ENCODE measurements around the gene CIDEC. TPM values are rescaled to one million over a fixed set of nuclear protein-coding genes. Genes with fewer than 3 reads are reported as not detected.

The CIDEC gene
- total and polyA plus RNA-seq, 4 donors, result 0.08 TPM; not detected in 3

DNA sequence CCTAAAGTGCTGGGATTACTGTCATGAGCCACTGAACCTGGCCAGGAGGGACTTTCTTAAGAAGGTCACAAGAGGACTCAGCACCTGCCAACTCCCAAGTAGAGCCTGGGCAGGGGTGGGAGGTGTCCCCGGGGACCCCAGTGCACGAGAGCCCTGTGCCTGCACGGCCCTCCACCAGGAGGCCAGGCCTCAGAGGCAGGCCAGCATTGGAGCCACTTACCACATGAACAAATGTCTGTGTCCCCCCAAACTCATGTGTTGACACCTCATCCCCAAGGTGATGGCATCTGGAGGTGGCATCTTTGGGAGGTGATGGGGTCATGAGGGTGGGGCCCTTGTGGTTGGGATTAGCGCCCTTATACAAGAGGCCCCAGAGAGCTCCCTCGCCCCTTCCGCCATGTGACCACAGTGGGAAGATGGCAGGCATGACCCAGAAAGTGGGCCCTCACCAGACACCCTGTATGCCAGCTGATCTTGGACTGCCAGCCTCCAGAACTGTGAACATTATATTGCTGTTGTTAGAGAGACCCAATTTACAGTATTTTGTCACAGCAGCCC lies 33.0 kb downstream of the CIDEC start:
- no peak overlapping the region for H3K4me3 ChIP-seq
- H3K9ac ChIP-seq (ENCODE audit: insufficient read depth in 1 of 2, low read length in 2 of 2), result no peak overlapping the region
- ATAC-seq (ENCODE audit: insufficient read depth, low FRiP score), result no peak
- no peak for DNase-seq
- no peaks in the 10 kb centered on the region for H3K36me3 ChIP-seq (ENCODE audit: control insufficient read depth in 4 of 4, insufficient read depth in 4 of 4, low read length in 4 of 4)
- peaks cover 0 to 13% (median 2%) of the 10 kb centered on the region in 5 donors for H3K4me1 ChIP-seq (ENCODE audit: control insufficient read depth in 5 of 5, insufficient read depth in 5 of 5, low read length in 5 of 5)
- TF ChIP-seq, protein P1, sequence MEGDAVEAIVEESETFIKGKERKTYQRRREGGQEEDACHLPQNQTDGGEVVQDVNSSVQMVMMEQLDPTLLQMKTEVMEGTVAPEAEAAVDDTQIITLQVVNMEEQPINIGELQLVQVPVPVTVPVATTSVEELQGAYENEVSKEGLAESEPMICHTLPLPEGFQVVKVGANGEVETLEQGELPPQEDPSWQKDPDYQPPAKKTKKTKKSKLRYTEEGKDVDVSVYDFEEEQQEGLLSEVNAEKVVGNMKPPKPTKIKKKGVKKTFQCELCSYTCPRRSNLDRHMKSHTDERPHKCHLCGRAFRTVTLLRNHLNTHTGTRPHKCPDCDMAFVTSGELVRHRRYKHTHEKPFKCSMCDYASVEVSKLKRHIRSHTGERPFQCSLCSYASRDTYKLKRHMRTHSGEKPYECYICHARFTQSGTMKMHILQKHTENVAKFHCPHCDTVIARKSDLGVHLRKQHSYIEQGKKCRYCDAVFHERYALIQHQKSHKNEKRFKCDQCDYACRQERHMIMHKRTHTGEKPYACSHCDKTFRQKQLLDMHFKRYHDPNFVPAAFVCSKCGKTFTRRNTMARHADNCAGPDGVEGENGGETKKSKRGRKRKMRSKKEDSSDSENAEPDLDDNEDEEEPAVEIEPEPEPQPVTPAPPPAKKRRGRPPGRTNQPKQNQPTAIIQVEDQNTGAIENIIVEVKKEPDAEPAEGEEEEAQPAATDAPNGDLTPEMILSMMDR (IDR thresholded peaks at IDR 0.05; ENCODE audit: control extremely low read depth, extremely low read depth), result no peak
- no peaks in the 10 kb centered on the region for H3K27me3 ChIP-seq (ENCODE audit: control insufficient read depth in 3 of 3, insufficient read depth in 3 of 3, low read length in 2 of 3)
- no peak overlapping the region for H3K27ac ChIP-seq (ENCODE audit: low read depth in 1 of 2, low read length in 1 of 2)
- H3K9me3 ChIP-seq (ENCODE audit: control insufficient read depth in 4 of 4, insufficient read depth in 3 of 4, low read length in 3 of 4), result no peaks in the 10 kb centered on the region
- WGBS, 2 donors, result 93 to 98% methylated on average over 6 of the region's 6 CpGs

DNA sequence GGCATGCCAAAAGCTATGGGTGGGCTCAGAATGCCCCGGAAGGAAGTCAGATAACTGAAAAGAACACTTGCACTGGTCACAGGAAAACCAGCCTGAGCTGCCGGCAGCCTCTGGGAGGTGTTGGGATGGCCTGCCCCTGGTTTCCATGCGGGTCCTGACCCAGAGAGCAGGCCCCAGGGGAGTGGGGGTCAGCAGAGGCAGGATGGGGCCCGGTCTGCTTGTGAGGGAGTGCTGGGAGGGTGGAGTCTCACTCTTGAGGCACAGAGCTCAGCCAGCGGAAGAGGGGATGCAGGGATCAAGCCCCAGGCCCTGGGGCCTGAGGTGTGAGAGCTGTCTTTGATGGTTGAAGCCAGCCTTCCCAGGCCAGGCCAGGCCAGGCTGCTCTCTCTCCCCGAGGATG lies 33.8 kb downstream of the CIDEC start:
- Histone ChIP-seq H3K4me3 (no peak overlapping the region), H3K27me3 (ENCODE audit: control insufficient read depth in 3 of 3, insufficient read depth in 3 of 3, low read length in 2 of 3) (no peaks in the 10 kb centered on the region), H3K27ac (ENCODE audit: low read depth in 1 of 2, low read length in 1 of 2) (no peak overlapping the region), H3K36me3 (ENCODE audit: control insufficient read depth in 4 of 4, insufficient read depth in 4 of 4, low read length in 4 of 4) (peaks cover 2 to 7% (median 6%) of the 10 kb centered on the region in 4 donors), H3K4me1 (ENCODE audit: control insufficient read depth in 5 of 5, insufficient read depth in 5 of 5, low read length in 5 of 5) (peaks cover 0 to 13% (median 2%) of the 10 kb centered on the region in 5 donors), H3K9ac (ENCODE audit: insufficient read depth in 1 of 2, low read length in 2 of 2) (no peak overlapping the region), H3K9me3 (ENCODE audit: control insufficient read depth in 4 of 4, insufficient read depth in 3 of 4, low read length in 3 of 4) (no peaks in the 10 kb centered on the region)
- DNase-seq (no peak), ATAC-seq (ENCODE audit: insufficient read depth, low FRiP score) (no peak)
- TF ChIP-seq, protein P1 (IDR thresholded peaks at IDR 0.05; ENCODE audit: control extremely low read depth, extremely low read depth), result no peak
- 69 to 70% methylated on average over 6 of the region's 6 CpGs for WGBS, 2 donors

DNA sequence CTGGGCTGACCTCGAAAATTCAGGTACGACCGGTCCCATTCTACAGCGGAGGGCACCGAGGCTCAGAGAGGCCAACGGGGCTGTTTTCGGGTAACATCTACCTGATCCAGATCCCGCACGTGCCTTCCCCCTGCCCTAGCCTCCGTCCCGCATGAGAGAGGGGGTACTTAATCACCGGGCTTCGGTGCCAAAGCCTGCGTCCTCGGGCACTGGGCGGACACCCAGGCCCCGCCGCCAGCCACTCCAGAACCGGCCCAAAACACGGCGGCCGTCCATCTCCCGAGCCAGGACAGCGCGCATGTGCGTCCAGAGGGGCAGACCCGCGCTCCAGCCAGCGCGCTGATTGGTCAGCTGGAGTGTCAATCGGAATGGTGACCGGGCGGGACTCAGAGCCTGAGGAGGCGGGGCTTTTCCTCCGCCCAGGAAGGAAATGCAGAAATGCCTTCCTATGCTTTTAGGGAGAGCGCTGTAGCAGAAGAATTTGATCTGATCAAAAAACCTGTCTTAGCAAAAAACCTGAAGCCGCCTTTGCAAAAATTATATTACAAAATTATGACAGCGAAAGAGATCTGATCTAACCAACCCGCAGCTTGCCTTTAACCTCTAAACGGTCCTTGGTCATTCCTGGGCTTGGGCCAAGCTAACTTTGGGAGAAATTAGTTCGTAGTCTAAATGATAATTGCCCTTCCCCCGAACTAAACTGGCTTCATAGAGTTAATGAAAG lies 36.2 kb downstream of the CIDEC start, which contains the start of gene RPUSD3:
Gene RPUSD3, minus strand, starts transcription at position 294 of the 724 bp plus-strand sequence. Its CDS starts 18 bp downstream, at position 276.
- 0% methylated on average over 42 of the region's 42 CpGs for WGBS, 2 donors
- H3K27me3 ChIP-seq (ENCODE audit: control insufficient read depth in 3 of 3, insufficient read depth in 3 of 3, low read length in 2 of 3), result no peaks in the 10 kb centered on the region
- H3K9me3 ChIP-seq (ENCODE audit: control insufficient read depth in 4 of 4, insufficient read depth in 3 of 4, low read length in 3 of 4), result no peaks in the 10 kb centered on the region
- ATAC-seq (ENCODE audit: insufficient read depth, low FRiP score) (peak; percentile 98), DNase-seq (peak; percentile 97 to 98 (median 97))
- H3K27ac ChIP-seq (ENCODE audit: low read depth in 1 of 2, low read length in 1 of 2), result peak within 1 kb of the TSS; percentile 62 to 90
- TF ChIP-seq, protein P1 (IDR thresholded peaks at IDR 0.05; ENCODE audit: control extremely low read depth, extremely low read depth), result no peak
- H3K4me1 ChIP-seq (ENCODE audit: control insufficient read depth in 5 of 5, insufficient read depth in 5 of 5, low read length in 5 of 5), result peaks cover 0 to 13% (median 2%) of the 10 kb centered on the region in 5 donors
- peak within 1 kb of the TSS in 1 of 2 donors; percentile 55 for H3K9ac ChIP-seq (ENCODE audit: insufficient read depth in 1 of 2, low read length in 2 of 2)
- H3K4me3 ChIP-seq, result peak within 1 kb of the TSS; percentile 91
- H3K36me3 ChIP-seq (ENCODE audit: control insufficient read depth in 4 of 4, insufficient read depth in 4 of 4, low read length in 4 of 4), result peaks cover 7 to 22% (median 15%) of the 10 kb centered on the region in 4 donors
